Testis (tissue), 3 donors: ENCODE measurements around the gene TPRG1. TPM values are rescaled to one million over a fixed set of nuclear protein-coding genes. Genes with fewer than 3 reads are reported as not detected.

Source experiments
- DNase-seq: peaks from one replicate; pipeline ENCODE4 v3.0.0-alpha.2; 2019
- H3K27ac ChIP-seq, 2 donors: fragments of 200-600 bp; sonication (generic); one replicate each; pipeline ENCODE4 v1.5.1; 2019
- H3K27me3 ChIP-seq: fragments of 200-600 bp; sonication (generic); one replicate; pipeline ENCODE4 v1.5.1; 2019
- H3K36me3 ChIP-seq: fragments of 200-600 bp; sonication (generic); one replicate; pipeline ENCODE4 v1.5.1; 2017; ENCODE audit warnings: low read depth; ENCODE audit errors: missing control alignments
- H3K4me1 ChIP-seq: fragments of 200-600 bp; sonication (generic); one replicate; pipeline ENCODE4 v1.5.1; 2019
- H3K4me3 ChIP-seq, 2 donors: fragments of 200-600 bp; sonication (generic); one replicate each; pipeline ENCODE4 v1.5.1; 2017 to 2019
- H3K9me3 ChIP-seq: fragments of 200-600 bp; sonication (generic); one replicate; pipeline ENCODE4 v1.5.1; 2017
- POLR2A ChIP-seq: fragments of 450-650 bp; IDR thresholded peaks from one replicate; pipeline ENCODE4 v1.6.1; 2017; ENCODE audit warnings: antibody characterized with exemption, mild to moderate bottlenecking, moderate library complexity
- WGBS, 2 donors: methylation state at CpG; one replicate each; pipeline ENCODE4 v1.1.5; 2018; 5-methylcytosine and 5-hydroxymethylcytosine counted together
- intact Hi-C: fragments of 100-400 bp; cut with DNase I; formaldehyde crosslinking; loops from one replicate; pipeline ENCODE4 v1.15.1; 2023; ENCODE audit warnings: low total_unique reads
- polyA plus RNA-seq: library from polyadenylated mRNA; stranded (reverse); fragments of 350-450 nt; fragmentation: Illumina TruSeq; extraction: RNeasy Lipid Tissue Mini Kit (QIAGEN cat#74804); gene quantifications from one replicate; pipeline ENCODE4 v1.2.3, GENCODE V29; 2014; ENCODE audit warnings: low read depth, low replicate concordance; ENCODE audit not compliant: insufficient read depth
- total RNA-seq, 2 donors: library from RNA; depleted of rRNA; stranded (reverse); fragments of >200 nt; gene quantifications; one replicate each; pipeline ENCODE4 v1.2.3, GENCODE V29; 2016
- TF ChIP-seq, protein P1 (sequence below), 3 experiments: fragments of 450-650 bp in 2 of 3; fragments of 200-600 bp in 1 of 3; sonication (generic) in 1 of 3; IDR thresholded peaks; one replicate each; pipeline ENCODE4 v1.5.1; 2016 to 2019; ENCODE audit warnings: antibody characterized with exemption in 3 of 3, mild to moderate bottlenecking in 2 of 3, moderate library complexity in 1 of 3

The TPRG1 gene
- total and polyA plus RNA-seq, 3 donors from 2014 or later: 15.5 to 25.2 (median 15.9) TPM

DNA sequence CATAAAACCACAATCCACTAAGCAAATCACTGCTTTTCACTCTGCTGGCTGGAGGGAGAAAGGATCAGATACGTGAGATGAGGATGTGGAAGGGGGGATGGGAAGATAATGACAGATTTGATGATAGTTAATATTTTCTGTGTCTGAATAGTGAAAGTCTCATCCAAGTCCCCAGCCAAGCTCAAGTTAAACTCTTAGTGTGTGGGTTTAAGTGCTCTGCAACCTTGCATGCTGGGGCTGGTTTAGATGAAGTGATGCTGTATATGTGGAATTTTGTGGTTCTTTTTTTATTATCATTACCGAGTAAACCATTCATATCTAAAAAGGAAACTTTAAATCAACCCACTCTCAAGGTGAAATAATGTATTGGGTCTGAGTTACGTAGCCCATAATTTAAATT lies 111.0 kb downstream of the TPRG1 start:
- TF ChIP-seq, protein P1, sequence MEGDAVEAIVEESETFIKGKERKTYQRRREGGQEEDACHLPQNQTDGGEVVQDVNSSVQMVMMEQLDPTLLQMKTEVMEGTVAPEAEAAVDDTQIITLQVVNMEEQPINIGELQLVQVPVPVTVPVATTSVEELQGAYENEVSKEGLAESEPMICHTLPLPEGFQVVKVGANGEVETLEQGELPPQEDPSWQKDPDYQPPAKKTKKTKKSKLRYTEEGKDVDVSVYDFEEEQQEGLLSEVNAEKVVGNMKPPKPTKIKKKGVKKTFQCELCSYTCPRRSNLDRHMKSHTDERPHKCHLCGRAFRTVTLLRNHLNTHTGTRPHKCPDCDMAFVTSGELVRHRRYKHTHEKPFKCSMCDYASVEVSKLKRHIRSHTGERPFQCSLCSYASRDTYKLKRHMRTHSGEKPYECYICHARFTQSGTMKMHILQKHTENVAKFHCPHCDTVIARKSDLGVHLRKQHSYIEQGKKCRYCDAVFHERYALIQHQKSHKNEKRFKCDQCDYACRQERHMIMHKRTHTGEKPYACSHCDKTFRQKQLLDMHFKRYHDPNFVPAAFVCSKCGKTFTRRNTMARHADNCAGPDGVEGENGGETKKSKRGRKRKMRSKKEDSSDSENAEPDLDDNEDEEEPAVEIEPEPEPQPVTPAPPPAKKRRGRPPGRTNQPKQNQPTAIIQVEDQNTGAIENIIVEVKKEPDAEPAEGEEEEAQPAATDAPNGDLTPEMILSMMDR (IDR thresholded peaks at IDR 0.05): no peak
- no peak for TF ChIP-seq POLR2A
- no peak for DNase-seq
- no peak overlapping the region for H3K4me3 ChIP-seq
- 78 to 91% methylated on average over 3 of the region's 3 CpGs for whole genome bisulfite sequencing, 2 donors
- H3K9me3 ChIP-seq: no peaks in the 10 kb centered on the region
- H3K36me3 ChIP-seq: no peaks in the 10 kb centered on the region
- no peaks in the 10 kb centered on the region for H3K27me3 ChIP-seq
- intact Hi-C loops: no loop called here
- no peak overlapping the region for H3K27ac ChIP-seq
- no peaks in the 10 kb centered on the region for H3K4me1 ChIP-seq

DNA sequence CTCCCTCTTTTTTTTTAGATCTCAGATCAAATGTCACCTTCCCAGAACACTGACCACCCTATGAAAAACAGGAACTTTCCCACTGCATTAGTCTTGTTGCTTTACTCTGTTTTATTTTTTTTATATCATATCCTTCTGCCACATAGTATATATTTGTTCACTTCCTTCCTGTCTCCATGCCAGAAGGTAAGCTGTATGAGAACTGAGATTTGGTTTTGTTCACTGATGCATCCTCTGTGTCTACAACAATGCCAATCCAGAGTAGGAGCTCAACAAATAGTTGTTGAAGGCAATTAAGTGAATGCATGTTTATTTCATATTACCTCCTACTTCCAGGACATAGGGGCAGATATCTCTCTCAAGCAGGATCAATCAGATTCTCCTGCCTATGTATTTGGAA lies 114.4 kb downstream of the TPRG1 start:
- Histone ChIP-seq H3K4me3 (no peak overlapping the region), H3K27ac (no peak overlapping the region), H3K4me1 (no peaks in the 10 kb centered on the region), H3K27me3 (no peaks in the 10 kb centered on the region), H3K9me3 (no peaks in the 10 kb centered on the region), H3K36me3 (no peaks in the 10 kb centered on the region)
- intact Hi-C loops: no loop called here
- TF ChIP-seq, protein P1 (IDR thresholded peaks at IDR 0.05): no peak
- TF ChIP-seq POLR2A: no peak
- DNase-seq: no peak

DNA sequence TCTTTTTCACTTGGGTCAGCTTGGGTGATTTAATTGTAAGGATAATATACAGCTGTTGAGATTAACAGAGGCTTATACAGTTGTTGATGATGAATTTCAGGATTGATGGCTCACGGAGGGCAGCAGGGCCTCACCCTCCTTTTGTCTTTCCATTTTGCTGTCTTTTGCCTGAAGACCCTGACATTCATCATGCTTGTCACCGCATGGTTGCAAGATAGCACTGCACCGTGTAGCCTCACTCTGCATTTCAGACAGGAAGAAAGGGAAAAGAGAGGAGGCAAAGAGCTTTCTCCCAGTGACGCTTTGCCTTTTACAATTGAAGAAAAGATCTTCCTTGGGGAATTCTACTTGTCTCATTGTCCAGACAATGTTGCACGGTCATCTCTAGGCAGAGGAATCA lies 115.1 kb downstream of the TPRG1 start:
- Histone ChIP-seq H3K4me1 (no peaks in the 10 kb centered on the region), H3K36me3 (no peaks in the 10 kb centered on the region), H3K27me3 (no peaks in the 10 kb centered on the region), H3K4me3 (no peak overlapping the region), H3K9me3 (no peaks in the 10 kb centered on the region), H3K27ac (no peak overlapping the region)
- 80 to 86% methylated on average over 5 of the region's 5 CpGs for WGBS, 2 donors
- TF ChIP-seq, protein P1 (IDR thresholded peaks at IDR 0.05): no peak
- TF ChIP-seq POLR2A: no peak
- DNase-seq: no peak
- intact Hi-C loops: no loop called here

DNA sequence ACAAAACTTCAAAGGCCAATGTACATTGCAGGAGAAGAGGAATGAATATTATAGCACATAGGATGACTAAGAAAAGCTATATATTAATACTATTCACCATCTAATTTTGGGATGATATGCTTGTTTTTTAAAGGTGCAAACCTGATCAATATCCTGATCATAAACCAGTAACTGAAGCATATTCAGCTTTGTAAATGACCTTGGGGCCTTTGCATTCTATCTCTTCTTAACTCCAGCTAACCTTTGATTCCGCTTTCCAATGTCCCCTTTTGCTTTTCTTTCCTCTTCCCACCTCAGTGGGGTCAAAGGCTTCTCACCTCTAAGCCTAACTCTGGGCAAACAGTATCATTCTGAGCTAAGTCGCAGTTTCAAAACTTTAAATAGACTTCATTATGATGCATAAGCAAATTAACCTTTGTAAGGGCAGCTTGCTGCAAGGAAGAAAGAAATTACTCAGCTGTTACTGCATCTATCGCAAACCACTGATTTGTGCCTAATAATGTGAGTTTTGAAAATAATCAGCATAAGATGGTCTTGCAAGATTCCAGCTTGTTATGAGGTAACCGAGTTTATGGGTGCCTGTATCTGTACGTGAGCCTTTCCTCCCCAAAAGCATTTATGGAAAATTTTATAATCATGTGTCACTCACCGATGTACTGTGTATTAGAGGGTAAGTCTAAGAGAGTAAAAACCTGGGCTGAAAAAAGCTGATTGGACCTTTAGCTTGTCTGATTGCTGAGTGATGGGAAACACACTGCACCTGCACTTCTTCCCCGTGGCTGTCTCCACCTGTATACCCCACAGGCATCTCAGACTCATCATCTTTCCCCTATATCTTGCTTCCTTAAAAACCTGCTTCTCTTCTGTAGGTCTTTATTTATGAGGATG lies 116.8 kb downstream of the TPRG1 start:
- TF ChIP-seq, protein P1 (IDR thresholded peaks at IDR 0.05): no peak
- no peak for TF ChIP-seq POLR2A
- no peak overlapping the region for H3K27ac ChIP-seq
- intact Hi-C loops: no loop called here
- H3K4me3 ChIP-seq: no peak overlapping the region
- no peaks in the 10 kb centered on the region for H3K9me3 ChIP-seq
- 82 to 85% methylated on average over 7 of the region's 7 CpGs for WGBS, 2 donors
- no peaks in the 10 kb centered on the region for H3K4me1 ChIP-seq
- H3K36me3 ChIP-seq: no peaks in the 10 kb centered on the region
- no peaks in the 10 kb centered on the region for H3K27me3 ChIP-seq
- DNase-seq: no peak

DNA sequence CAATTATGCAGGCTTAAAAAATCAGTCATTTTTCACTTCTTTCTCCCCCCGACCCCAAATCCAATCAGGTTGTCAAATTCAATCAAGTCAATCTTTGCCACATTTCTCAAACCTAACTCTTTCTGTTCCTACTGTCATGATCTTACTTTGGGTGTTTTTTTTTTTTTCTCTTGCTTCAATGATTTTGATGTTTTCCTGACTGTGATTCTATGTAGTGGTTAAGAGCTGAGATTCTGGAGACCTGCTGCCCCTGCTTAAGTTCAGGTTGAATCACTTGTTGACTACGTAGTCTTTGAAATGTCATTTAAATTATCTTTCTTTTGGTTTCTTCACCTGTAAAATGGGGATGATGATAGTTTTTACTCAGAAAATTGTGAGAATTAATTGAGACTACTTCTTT lies 117.5 kb downstream of the TPRG1 start:
- no peak for DNase-seq
- 85 to 86% methylated on average over 2 of the region's 2 CpGs for WGBS, 2 donors
- Histone ChIP-seq H3K36me3 (no peaks in the 10 kb centered on the region), H3K4me1 (no peaks in the 10 kb centered on the region), H3K27me3 (no peaks in the 10 kb centered on the region), H3K4me3 (no peak overlapping the region), H3K9me3 (no peaks in the 10 kb centered on the region), H3K27ac (no peak overlapping the region)
- TF ChIP-seq POLR2A: no peak
- TF ChIP-seq, protein P1 (IDR thresholded peaks at IDR 0.05): no peak
- intact Hi-C loops: no loop called here
